Measurements from ENCODE around the gene CCDC17.

Gene CCDC17

GRCh38 chr1:45574105-45574626 is 49.7 kb downstream of the CCDC17 start:
- peak; percentile 51 for DNase-seq

- no peak for DNase-seq
Observed at GRCh38 chr1:45573231-45573804, 50.5 kb downstream of the CCDC17 start.

GRCh38 chr1:45570631-45571030 is 53.2 kb downstream of the CCDC17 start:
- DNase-seq, result no peak
